Measurements from ENCODE around the gene RPGR. TPM values are rescaled to one million over a fixed set of nuclear protein-coding genes. Genes with fewer than 3 reads are reported as not detected.

Gene RPGR
- total RNA-seq, 4 donors from 2014 or later = 30.6 to 84.1 (median 57.1) TPM

DNA sequence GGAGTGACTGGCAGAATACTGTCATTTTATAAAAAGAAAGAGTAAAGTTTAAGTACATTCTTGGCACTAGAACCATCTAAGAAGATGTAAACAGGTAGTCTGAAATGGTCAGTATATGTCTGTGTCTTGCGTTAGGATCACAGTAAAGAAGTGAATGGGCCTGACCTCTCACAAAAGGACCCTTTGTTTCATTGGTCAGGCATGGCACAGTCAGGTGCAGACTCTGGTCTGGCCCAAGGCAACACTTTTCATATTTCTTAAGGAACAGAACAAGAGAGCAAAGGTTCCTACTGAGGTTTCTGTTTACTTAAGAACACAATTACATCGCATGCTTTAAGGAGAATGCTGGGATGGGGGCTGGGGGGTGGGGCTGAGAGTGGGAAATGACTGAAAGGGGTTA lies 48.1 kb downstream of the RPGR start:
- TF ChIP-seq, protein P1, sequence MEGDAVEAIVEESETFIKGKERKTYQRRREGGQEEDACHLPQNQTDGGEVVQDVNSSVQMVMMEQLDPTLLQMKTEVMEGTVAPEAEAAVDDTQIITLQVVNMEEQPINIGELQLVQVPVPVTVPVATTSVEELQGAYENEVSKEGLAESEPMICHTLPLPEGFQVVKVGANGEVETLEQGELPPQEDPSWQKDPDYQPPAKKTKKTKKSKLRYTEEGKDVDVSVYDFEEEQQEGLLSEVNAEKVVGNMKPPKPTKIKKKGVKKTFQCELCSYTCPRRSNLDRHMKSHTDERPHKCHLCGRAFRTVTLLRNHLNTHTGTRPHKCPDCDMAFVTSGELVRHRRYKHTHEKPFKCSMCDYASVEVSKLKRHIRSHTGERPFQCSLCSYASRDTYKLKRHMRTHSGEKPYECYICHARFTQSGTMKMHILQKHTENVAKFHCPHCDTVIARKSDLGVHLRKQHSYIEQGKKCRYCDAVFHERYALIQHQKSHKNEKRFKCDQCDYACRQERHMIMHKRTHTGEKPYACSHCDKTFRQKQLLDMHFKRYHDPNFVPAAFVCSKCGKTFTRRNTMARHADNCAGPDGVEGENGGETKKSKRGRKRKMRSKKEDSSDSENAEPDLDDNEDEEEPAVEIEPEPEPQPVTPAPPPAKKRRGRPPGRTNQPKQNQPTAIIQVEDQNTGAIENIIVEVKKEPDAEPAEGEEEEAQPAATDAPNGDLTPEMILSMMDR (IDR thresholded peaks at IDR 0.05; ENCODE audit: low read depth) = no peak

DNA sequence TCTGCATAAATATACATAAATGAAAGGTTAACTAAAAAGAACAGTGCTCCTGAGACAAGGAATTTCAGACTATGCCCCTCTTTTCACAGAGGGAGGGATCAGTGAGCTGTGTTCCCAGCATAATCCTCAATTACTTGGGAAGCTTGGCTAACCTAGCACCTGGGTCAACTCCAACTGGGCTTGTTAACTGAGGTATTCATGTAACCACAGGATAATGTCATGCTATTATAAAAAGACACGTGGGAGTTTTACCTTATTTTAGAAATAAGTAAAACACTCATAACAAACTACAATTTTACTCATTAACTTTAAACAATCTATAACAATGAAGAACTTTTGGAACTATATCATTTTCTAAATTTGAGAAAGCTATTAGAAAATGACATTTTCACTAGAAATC lies 48.6 kb downstream of the RPGR start:
- TF ChIP-seq, protein P1 (IDR thresholded peaks at IDR 0.05; ENCODE audit: low read depth) = no peak

DNA sequence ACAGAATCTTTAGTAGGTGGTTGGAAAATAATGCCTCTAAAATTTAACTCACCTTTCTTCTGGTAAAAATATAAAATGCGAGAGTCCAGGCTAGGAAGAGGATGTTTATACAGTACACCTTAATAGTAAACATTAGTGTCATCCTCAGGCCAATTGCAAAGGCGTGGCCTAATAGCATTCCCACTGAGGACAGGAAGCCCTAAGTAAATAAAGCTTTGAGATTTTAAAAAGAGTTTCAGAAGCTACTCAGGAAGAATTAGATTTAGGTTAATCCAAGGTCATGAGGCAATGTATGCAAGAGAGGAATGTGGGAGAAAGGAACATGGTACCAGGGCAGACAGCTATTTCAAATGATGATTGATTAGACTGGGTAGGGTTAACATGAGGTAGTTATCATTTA lies 49.5 kb downstream of the RPGR start:
- TF ChIP-seq, protein P1 (IDR thresholded peaks at IDR 0.05; ENCODE audit: low read depth) = no peak

DNA sequence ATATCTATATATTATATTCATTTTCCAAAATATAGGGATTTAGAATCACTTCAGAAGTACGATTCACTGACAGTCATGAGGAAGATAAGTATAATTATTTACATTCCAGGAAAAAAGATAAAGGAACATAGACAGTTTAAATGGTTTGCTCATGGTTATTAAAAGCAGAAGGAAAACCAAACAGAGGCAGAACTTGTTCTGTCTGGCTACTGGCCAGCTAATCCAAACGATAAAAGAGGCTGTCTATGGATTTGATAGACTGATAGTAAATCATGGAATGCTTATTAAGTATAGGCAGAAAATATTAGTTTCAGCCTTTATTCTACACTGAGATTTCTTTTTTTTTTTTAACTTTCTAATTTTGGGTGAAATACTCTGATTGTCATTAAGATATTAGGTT lies 50.2 kb downstream of the RPGR start:
- TF ChIP-seq, protein P1 (IDR thresholded peaks at IDR 0.05; ENCODE audit: low read depth) = no peak

DNA sequence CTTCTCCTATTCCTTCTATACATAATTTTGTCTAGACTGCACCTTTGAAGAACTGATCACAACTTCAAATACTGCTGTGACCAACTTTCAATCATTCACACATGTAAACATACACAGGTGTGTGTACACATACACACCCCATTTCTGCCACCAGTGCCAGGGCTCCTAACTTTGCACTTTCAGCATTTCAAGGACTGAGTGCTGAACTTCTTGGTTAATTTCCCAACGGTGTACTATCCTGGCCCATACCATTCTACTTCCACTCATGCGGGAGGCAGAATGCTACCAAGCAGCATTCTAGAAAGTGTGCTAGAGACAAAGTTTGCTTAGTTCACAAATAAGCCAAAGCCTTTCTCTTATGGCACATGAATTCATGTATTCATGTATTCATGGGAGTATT lies 51.2 kb downstream of the RPGR start:
- TF ChIP-seq, protein P1 (IDR thresholded peaks at IDR 0.05; ENCODE audit: low read depth) = no peak

DNA sequence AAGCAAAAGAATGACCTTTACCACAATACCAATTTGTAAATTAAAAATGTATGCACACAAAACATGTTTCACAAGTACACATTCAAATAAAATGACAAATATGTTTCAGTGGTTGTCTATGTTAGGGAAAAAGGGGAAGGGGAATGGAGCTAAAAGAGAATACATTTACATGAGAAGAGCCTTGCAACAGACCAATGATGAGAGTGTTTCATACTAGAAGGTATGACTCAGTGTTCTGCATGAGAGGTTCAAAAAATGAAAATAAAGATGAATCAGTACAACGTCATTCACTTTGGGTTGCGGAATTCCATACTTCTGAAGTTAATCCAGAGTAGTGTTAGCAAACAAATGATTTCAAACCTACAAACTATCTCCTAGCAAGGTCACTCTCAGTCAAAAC lies 51.7 kb downstream of the RPGR start:
- TF ChIP-seq, protein P1 (IDR thresholded peaks at IDR 0.05; ENCODE audit: low read depth) = no peak

DNA sequence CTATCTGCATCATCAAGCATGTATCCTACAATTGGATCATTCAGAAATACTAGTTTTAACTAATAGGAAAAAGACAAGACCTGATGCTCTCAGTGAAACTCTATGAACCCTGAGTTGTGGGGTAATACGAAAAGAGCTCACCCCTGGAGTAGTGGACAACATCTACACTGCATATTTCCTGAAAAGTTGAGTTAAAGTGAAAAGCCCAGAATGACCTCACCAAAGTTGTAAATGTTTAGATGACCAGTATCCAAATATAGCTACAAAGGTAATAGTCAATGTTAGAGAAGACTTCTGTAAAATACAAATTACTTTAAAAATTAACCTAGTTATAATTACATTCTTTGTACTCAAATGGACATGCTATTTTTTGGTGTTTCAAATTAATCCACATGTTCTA lies 53.9 kb downstream of the RPGR start:
- TF ChIP-seq, protein P1 (IDR thresholded peaks at IDR 0.05; ENCODE audit: low read depth) = no peak

Data from subcutaneous adipose tissue (tissue), 4 donors.